GM15510 (cell line): ENCODE results near the gene ALOX15B.

ENCODE experiments used
- POLR2A ChIP-seq: IDR thresholded peaks from 3 replicates; pipeline ENCODE4 v1.6.1; 2011; ENCODE audit warnings: borderline replicate concordance; ENCODE audit not compliant: insufficient read length; ENCODE audit errors: extremely low read depth

The ALOX15B gene

DNA sequence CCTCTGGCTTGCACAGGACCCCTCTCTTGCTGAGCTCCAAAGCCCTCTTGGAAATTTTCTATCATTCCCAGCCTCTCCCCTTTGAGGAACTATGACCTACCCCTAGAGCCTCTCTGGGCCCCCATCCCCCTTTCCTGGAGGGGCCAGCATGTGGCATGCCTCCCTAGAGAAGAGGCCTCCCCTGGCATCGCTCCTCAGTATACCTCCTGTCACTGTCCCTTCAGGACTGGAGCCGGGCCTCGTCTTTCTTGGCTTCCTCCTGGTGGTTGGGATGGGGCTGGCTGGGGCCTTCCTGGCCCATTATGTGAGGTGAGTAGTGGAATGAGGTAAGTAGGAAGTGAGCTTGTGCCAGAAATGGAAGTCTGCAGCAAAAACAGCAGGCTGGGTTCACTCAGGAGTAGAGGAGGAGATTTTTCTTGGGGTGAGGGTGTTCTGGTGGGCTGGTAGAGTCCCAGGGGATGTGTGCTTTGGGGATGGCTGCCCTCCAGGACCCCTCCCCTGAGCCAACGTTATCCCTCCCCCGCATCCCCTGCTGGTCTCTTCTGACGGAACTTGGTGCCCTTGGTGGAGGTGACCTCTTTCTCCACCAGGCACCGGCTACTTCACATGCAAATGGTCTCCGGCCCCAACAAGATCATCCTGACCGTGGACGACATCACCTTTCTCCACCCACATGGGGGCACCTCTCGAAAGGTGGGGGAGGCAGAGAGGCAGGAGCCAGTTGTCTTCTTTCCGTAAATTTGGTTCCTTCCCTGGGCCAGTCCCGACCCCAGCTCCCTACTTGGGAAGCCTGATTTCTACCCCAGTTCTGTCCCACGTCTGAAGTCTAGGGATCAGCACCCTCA, 31.8 kb upstream of the ALOX15B start:
- TF ChIP-seq POLR2A = no peak

DNA sequence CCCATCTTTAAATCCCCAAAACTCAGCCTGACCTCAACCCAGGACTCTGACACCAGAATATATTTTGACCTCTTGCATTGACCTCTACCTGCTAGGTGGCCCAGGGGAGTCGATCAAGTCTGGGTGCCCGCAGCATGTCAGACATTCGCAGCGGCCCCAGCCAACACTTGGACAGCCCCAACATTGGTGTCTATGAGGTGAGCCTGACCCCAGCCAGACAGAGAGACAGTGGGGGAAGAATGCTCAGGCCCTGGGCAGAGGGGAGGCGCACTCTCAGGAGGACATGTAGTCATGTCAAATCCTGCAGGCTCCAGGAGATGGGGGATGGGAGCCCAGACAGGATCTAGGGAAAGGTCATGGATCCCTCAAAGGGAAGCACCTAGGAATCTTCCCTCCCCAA, 31.0 kb upstream of the ALOX15B start:
- no peak for TF ChIP-seq POLR2A

DNA sequence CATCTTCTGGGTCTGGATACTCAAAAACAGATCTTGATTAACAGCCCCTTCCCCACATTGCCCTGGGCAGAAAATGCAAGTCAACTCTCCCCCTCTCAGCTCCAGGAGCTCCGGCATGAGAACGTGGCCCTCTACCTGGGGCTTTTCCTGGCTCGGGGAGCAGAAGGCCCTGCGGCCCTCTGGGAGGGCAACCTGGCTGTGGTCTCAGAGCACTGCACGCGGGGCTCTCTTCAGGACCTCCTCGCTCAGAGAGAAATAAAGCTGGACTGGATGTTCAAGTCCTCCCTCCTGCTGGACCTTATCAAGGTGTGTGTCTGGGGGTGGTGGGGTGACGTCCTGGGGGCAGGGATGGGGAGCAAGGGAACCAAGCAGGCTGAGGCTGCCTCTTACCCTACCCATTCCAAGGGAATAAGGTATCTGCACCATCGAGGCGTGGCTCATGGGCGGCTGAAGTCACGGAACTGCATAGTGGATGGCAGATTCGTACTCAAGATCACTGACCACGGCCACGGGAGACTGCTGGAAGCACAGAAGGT, 26.7 kb upstream of the ALOX15B start:
- TF ChIP-seq POLR2A = no peak

DNA sequence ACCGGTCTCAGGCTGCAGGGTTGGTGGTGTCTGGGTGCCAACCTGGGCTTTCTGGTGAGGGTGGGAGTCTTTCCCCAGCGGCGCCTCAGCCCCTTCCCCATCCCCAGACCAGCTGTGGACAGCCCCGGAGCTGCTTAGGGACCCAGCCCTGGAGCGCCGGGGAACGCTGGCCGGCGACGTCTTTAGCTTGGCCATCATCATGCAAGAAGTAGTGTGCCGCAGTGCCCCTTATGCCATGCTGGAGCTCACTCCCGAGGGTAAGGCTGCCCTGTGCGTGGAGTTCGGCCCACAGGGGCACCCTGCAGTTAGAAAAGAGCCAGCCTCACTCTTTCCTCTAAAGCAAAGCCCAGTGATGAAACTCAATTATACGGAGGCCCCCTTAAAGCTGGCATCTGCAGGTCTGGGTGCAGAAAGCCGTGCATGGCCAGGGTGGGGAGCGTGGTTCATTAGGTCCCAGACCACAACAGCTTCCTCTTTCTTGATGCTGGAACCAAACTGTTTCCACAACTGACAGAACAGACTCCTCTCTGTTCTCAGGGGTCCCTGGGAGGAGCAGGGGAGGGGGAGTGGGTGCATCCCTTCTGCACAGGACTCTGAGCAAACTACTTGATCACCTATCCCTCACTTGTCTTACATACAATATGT, 25.7 kb upstream of the ALOX15B start:
- TF ChIP-seq POLR2A = no peak

DNA sequence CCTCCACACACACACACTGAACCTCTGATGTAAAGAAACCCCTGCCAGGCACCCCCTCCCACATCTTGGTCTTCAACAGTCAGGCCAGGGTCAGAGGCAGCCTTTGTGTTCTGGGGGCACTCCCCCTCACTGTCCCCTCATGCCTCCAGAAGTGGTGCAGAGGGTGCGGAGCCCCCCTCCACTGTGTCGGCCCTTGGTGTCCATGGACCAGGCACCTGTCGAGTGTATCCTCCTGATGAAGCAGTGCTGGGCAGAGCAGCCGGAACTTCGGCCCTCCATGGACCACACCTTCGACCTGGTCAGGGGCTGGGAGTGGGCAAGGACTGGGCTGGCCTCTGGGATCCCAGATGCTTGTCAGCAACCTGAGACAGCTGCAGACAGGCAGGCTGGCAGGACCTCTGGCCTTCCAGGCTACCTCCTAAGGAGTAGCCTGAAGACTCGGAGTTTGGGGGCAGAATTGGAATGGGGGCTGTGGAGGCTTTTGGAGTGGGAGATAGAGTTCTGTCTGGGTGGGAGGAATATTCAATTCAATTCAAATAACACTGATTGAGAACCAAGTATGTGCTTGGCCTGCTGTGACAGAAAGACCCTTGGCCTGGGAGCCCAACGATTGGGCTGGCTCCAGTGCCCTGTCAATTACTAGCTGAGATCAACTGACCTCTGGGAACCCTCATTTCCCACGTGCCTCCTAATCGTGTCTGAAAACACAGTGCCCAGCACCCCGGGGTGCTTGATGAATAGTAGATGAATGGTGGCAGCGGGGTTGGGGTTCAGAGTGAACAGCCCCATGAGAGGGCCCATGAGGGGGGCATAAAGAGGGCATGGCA, 24.9 kb upstream of the ALOX15B start:
- TF ChIP-seq POLR2A = no peak

DNA sequence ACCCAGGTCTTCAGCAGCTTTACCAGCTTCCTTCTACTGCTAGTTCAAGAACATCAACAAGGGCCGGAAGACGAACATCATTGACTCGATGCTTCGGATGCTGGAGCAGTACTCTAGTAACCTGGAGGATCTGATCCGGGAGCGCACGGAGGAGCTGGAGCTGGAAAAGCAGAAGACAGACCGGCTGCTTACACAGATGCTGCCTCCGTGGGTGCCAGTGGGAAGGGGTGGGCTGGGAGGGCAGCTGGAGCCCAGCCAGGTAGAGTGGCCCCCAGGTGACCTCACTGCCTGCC, 24.4 kb upstream of the ALOX15B start:
- TF ChIP-seq POLR2A = no peak

DNA sequence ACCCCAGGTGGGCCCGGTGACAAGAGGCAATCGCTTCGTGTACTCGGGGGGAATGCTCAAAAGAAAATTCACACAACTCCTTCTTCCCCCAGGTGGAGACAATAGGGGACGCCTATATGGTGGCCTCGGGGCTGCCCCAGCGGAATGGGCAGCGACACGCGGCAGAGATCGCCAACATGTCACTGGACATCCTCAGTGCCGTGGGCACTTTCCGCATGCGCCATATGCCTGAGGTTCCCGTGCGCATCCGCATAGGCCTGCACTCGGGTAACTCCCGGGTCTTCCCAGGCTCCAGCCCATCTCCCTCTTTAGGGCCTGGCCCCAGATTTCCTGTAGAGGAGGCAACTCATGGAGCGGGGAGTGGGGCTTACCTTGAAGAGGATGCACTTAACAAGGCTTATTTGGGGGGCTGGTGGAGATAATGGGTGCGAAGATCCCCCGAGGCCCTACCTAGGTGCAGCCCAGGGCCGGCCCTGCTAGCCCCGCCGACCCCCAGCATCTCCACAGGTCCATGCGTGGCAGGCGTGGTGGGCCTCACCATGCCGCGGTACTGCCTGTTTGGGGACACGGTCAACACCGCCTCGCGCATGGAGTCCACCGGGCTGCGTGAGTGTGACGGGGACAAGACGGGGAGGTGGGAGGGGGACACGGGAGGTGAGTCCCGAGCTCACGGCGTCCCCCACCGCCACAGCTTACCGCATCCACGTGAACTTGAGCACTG, 23.5 kb upstream of the ALOX15B start:
- no peak for TF ChIP-seq POLR2A

DNA sequence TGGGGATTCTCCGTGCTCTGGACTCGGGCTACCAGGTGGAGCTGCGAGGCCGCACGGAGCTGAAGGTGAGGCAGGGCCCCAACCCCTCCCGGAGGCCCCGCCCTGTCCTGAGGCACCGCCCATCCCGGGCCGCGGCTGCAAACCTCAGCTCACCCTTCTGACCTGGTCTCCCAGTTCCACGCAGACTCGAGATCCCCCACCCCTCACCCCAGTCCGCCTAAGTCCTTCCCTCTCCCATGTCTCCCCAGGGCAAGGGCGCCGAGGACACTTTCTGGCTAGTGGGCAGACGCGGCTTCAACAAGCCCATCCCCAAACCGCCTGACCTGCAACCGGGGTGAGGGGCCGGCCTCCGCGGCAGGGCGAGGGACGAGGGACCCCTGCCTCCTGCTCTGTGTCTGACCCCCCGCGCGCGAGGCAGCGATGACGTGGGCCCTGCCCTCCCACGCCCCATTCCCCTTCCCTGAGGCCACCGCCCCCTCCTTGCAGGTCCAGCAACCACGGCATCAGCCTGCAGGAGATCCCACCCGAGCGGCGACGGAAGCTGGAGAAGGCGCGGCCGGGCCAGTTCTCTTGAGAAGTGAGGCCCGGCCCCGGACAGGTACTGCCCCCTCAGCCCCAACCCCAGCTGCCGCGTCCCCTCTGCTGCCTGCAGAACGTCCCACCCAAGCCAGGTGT, 22.8 kb upstream of the ALOX15B start:
- TF ChIP-seq POLR2A = no peak

DNA sequence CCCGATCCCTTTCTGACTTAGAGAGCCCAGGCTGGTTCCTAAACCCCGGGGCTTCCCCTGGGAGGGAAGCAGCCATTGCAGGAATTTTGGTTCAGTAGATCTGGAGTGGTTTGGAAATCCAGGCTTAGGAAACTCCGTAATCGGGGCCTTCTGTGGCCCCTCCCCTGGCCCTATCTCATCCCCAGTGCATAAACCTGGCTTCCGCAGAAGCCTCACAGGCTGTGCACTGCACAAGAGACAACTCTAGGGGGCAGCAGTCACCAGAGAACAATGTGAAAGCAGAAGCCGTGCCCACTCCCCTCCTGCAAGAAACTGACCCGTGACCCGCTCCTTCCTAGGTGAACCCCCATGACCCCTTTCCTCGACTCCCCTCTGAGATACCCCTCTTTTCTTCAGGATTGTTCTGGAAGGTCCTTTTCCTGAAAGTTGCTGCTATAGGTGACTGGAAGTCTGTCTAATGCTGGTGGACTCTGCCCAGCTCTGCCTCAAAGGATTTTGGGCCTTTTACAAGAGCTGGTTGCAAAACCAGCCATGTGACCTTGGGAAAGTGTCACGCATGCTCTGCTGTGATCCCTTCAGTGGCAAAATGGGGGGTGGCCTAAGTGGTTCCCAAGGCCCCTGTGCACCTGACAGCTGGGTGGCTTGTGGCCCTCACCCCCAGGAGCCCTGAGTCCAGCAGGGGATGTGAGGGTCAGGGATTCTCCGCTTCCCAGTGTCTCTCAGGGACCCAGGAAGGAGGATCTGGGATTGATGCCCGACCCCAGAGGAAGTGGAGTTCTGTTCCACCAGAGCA, 22.0 kb upstream of the ALOX15B start:
- no peak for TF ChIP-seq POLR2A

DNA sequence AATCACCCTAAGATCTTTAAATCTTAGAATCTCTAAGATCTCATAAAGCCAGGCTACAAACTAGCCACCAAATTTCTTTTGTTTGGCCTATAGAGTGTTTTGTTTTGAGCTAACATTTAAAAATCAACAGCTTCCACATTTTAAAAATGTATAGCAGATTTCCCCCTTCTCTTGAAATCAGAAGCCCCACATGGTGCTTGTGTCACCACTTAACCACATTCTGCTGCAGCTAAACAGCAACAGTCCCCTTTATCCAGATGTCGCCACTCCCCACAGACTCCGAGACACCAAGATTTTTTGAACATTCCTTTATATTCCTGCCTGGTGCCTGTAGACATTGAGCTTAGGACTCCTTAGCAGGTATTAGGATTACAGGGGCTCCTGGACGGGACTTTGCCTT, 20.4 kb upstream of the ALOX15B start:
- TF ChIP-seq POLR2A = no peak

DNA sequence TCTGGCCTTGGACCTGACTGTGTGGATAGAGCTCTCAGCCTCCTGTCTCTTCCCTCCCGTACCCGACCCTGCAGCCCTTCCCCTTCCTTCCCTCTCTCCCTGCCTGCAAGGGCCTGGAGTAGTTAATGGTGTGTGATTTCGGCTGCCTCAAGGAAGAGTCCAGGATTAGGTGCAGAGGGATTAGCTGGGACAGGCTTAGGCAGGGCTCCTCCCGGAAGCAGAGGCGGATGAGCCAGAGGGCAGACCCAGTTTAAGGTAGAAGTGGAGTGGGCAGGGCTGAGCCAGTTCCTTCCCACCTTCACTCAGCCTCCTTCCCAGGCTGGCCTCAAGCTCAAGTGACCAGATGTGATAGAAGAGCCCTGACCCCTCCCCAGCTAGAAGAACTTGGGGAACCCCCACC, 19.7 kb upstream of the ALOX15B start:
- TF ChIP-seq POLR2A = no peak

DNA sequence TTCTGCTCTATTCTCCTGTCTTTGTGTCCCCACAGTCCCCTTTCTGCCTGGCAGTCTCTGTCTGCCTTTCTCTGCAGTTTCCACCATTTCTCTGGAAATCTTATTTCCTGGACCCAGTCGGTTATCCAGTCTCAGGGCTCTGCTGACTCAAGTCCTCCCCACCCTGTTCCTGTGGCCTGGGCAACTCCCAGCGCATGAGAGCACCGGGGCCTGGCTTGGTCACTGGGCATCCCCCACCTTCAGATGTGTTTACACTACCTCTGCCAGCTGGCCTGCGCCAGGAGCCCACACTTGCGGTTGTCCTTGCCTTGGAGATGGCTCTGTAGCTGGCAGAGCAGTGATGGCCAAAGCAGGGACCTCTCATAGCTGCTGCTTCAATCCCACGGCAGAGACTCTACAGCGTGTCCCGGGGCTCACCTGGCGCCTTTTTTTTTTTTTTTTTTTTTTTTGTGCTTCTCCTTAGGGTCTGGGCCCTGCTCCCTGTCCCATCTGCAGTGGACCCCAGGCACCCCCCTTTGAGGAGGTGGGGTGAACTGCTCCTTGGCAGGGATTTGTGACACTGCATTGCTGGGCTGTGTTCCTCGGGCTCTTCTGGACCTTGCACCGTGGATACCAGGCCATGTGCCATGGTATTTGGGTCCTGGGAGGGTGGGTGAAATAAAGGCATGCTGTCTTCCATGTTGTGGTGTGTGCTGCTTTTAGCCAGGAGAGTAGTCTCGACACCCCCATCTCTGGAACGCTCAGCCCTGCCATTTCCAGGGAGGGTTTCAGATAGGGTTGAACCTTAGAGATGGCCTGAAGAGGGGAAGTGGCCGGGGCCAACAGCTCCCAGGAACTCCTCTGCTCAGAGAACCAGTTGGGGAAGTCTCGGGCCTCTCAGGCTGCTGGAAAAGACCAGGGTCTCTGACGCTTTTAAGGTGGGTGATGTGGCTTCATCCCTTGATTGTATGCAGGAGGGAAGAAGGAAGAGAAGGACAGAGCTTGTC, 18.9 kb upstream of the ALOX15B start:
- TF ChIP-seq POLR2A = no peak

DNA sequence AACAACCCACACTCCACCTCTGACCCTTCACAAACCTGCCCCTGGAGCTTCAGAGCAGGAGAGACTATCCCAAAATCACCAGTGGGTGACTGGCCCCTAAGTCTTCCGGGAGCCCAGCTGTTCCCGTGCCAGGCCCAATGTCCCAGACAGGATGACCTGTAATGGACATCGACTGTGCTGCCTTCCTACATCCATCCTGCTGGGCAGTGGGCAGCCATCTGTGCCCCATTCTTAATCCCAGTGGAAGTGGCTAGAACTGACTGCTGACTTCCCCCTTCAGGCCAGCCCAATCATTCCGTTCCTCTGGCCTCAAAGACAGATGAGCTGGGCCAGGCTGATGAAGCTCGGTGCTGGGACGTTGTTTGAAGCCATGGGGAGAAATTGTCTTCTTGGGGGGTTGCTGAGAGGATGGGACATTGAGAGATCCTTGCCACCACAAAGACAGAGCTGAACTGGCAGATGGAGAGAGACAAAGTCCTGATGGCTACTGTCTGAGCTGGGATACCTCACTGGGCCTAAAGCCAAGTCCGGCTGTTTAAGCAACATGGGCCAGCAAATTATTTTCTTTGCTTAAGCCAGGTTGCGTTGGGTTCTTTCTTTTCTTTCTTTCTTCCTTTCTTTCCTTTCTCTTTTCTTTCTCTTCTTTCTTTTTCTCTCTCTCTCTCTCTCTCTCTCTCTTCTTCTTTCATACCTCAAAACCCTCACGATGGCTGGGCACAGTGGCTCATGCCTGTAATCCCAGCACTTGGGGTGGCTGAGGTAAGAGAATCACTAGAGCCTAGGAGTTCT, 17.9 kb upstream of the ALOX15B start:
- TF ChIP-seq POLR2A = no peak
